PC-9 (cell line): ENCODE measurements around the gene GSX2. TPM values are rescaled to one million over a fixed set of nuclear protein-coding genes. Genes with fewer than 3 reads are reported as not detected.

Source experiments
- BruUV-seq: library from RNA; stranded (reverse); fragments of 400-500 nt; replicated peaks from 2 replicates; lab custom pipeline; 2021; lab: Mats Ljungman, UMichigan
- CTCF ChIA-PET: fragments of 300-600 bp; sonication (Branson Sonifier 250); formaldehyde crosslinking; loops from one replicate; lab custom pipeline; 2022; ENCODE audit warnings: antibody characterized with exemption; lab: Charles Lee
- POLR2A ChIA-PET: fragments of 300-600 bp; sonication (Branson Sonifier 250); formaldehyde crosslinking; loops from one replicate; lab custom pipeline; 2022; ENCODE audit warnings: antibody characterized with exemption; ENCODE audit not compliant: unreplicated experiment; lab: Charles Lee
- DNase-seq, 2 experiments: peaks; one replicate each; pipeline versions ENCODE4 v3.0.0 to v3.0.0-alpha.2; 2015 to 2022; ENCODE audit warnings: mixed read lengths in 1 of 2
- H2AFZ ChIP-seq: fragments of 200-600 bp; sonication (generic); 2 replicates; pipeline ENCODE4 v1.8.1; 2017; ENCODE audit warnings: antibody characterized with exemption
- H3F3A ChIP-seq: fragments of 200-600 bp; sonication (generic); 2 replicates; pipeline ENCODE4 v1.8.1; 2017; ENCODE audit warnings: antibody characterized with exemption, mild to moderate bottlenecking, low read depth; ENCODE audit not compliant: insufficient read depth
- H3K27ac ChIP-seq: fragments of 200-600 bp; sonication (generic); 2 replicates; pipeline ENCODE4 v1.6.1; 2016; ENCODE audit warnings: mixed run types
- H3K27me3 ChIP-seq: fragments of 200-600 bp; sonication (generic); 2 replicates; pipeline ENCODE4 v1.6.1; 2016; ENCODE audit warnings: low read depth, mixed run types; ENCODE audit not compliant: insufficient read depth
- H3K36me3 ChIP-seq: fragments of 200-600 bp; sonication (generic); 2 replicates; pipeline ENCODE4 v1.6.1; 2016; ENCODE audit warnings: low read depth, mixed run types
- H3K4me1 ChIP-seq: fragments of 200-600 bp; sonication (generic); replicated peaks from 2 replicates; pipeline ENCODE4 v1.6.1; 2016; ENCODE audit warnings: mixed run types; ENCODE audit not compliant: insufficient read depth
- H3K4me2 ChIP-seq: fragments of 200-600 bp; sonication (generic); 2 replicates; pipeline ENCODE4 v1.6.1; 2017; ENCODE audit warnings: mixed run types
- H3K4me3 ChIP-seq: fragments of 200-600 bp; sonication (generic); 2 replicates; pipeline ENCODE4 v1.6.1; 2016; ENCODE audit warnings: mixed run types
- H3K79me2 ChIP-seq: fragments of 200-600 bp; sonication (generic); 2 replicates; pipeline ENCODE4 v1.6.1; 2017; ENCODE audit warnings: low read depth, mixed run types
- H3K9me2 ChIP-seq: fragments of 200-600 bp; sonication (generic); 2 replicates; pipeline ENCODE4 v1.8.1; 2017; ENCODE audit warnings: mild to moderate bottlenecking; ENCODE audit not compliant: insufficient read depth
- H3K9me3 ChIP-seq: fragments of 200-600 bp; sonication (generic); 2 replicates; pipeline ENCODE4 v1.8.1; 2016; ENCODE audit warnings: low read depth; ENCODE audit not compliant: insufficient read depth
- H4K20me1 ChIP-seq: fragments of 200-600 bp; sonication (generic); 2 replicates; pipeline ENCODE4 v1.8.1; 2017; ENCODE audit not compliant: insufficient read depth
- CTCF ChIP-seq: fragments of 200-600 bp; sonication (generic); conservative IDR thresholded peaks from 2 replicates; pipeline ENCODE4 v1.6.1; 2017; ENCODE audit warnings: mixed run types, antibody characterized with exemption, mild to moderate bottlenecking, moderate library complexity
- EZH2 ChIP-seq: fragments of 200-600 bp; sonication (generic); IDR thresholded peaks from 2 replicates; pipeline ENCODE4 v1.8.0; 2017; ENCODE audit warnings: antibody characterized with exemption, low read depth
- intact Hi-C: fragments of 100-400 bp; cut with micrococcal nuclease; formaldehyde crosslinking; loops from one replicate; pipeline ENCODE4 v1.10.0; 2022; ENCODE audit not compliant: unreplicated experiment
- total RNA-seq: library from RNA; stranded (reverse); gene quantifications from 2 replicates; pipeline ENCODE4 v1.2.3, GENCODE V29; 2021

GSX2 gene
- total RNA-seq, 1 experiment from 2014 or later: not detected

- no peaks in the 10 kb centered on the region for H3K9me2 ChIP-seq
- H3F3A ChIP-seq: no peaks in the 10 kb centered on the region
- H3K36me3 ChIP-seq: no peaks in the 10 kb centered on the region
- no peaks in the 10 kb centered on the region for H4K20me1 ChIP-seq
- BruUV-seq: no TSS peak
- H3K4me3 ChIP-seq: no peak overlapping the region
- no peak for DNase-seq
- no peak overlapping the region for H3K27ac ChIP-seq
- intact Hi-C loops: loop anchor here (10.0 kb wide), 1 partner anchor 120 kb away; no protein-coding TSS in a partner anchor
- POLR2A ChIA-PET: interaction anchor here (0.6 kb wide), 1 partner anchor 1383 kb away, joined by 4 read pairs; no protein-coding TSS in a partner anchor
- H3K4me2 ChIP-seq: no peak overlapping the region
- H2AFZ ChIP-seq: no peak overlapping the region
- peaks cover 3% of the 10 kb centered on the region; the same call in 1 of the 2 replicates for H3K4me1 ChIP-seq
- no peaks in the 10 kb centered on the region for H3K27me3 ChIP-seq
- TF ChIP-seq CTCF (no peak), EZH2 (no peak)
- no peaks in the 10 kb centered on the region for H3K9me3 ChIP-seq
- no peaks in the 10 kb centered on the region for H3K79me2 ChIP-seq
- CTCF ChIA-PET: no interaction called here
Measured at GRCh38 chr4:54095110-54095825, 4.7 kb upstream of the GSX2 start.

GRCh38 chr4:54096295-54096962, 3.5 kb upstream of the GSX2 start:
- no peaks in the 10 kb centered on the region for H3K27me3 ChIP-seq

More at GRCh38 chr4:54096295-54096962, 3.5 kb upstream of the GSX2 start:
- Histone ChIP-seq H3F3A (no peaks in the 10 kb centered on the region), H3K36me3 (no peaks in the 10 kb centered on the region), H3K4me2 (no peak overlapping the region), H3K9me3 (no peaks in the 10 kb centered on the region), H3K4me3 (no peak overlapping the region), H4K20me1 (no peaks in the 10 kb centered on the region), H3K4me1 (peaks cover 3% of the 10 kb centered on the region; the same call in 1 of the 2 replicates), H3K9me2 (no peaks in the 10 kb centered on the region), H3K27ac (no peak overlapping the region), H3K79me2 (no peaks in the 10 kb centered on the region), H2AFZ (no peak overlapping the region)
- no TSS peak for BruUV-seq
- POLR2A ChIA-PET: no interaction called here
- TF ChIP-seq EZH2 (no peak), CTCF (no peak)
- intact Hi-C loops: loop anchor here (10.0 kb wide), 1 partner anchor 118 kb away; no protein-coding TSS in a partner anchor
- DNase-seq: no peak
- CTCF ChIA-PET: no interaction called here
